Loucy (cell line): ENCODE results near the gene ZFHX3.

Experiments
- H2AFZ ChIP-seq: fragments of 200-600 bp; sonication (generic); 2 replicates; pipeline ENCODE4 v1.6.0; 2016; ENCODE audit warnings: antibody characterized with exemption, mild to moderate bottlenecking, low read length, moderate library complexity
- H3F3A ChIP-seq: fragments of 200-600 bp; 2 replicates; pipeline ENCODE4 v1.6.0; 2016; ENCODE audit warnings: antibody characterized with exemption, low read depth, mild to moderate bottlenecking
- H3K27me3 ChIP-seq: fragments of 200-600 bp; sonication (generic); 2 replicates; pipeline ENCODE4 v1.6.1; 2014; ENCODE audit warnings: low read length, mild to moderate bottlenecking; ENCODE audit not compliant: insufficient read depth, poor library complexity, severe bottlenecking
- H3K36me3 ChIP-seq: fragments of 200-600 bp; sonication (generic); 2 replicates; pipeline ENCODE4 v1.6.1; 2016; ENCODE audit warnings: low read length; ENCODE audit not compliant: insufficient read depth
- H3K4me1 ChIP-seq: fragments of 200-600 bp; sonication (generic); 2 replicates; pipeline ENCODE4 v1.5.1; 2014; ENCODE audit warnings: low read length, mild to moderate bottlenecking; ENCODE audit not compliant: insufficient read depth, poor library complexity, severe bottlenecking
- H3K4me2 ChIP-seq: fragments of 200-600 bp; sonication (generic); 2 replicates; pipeline ENCODE4 v1.6.0; 2014; ENCODE audit warnings: antibody characterized with exemption, low read length, low read depth, mild to moderate bottlenecking; ENCODE audit not compliant: poor library complexity, severe bottlenecking
- H3K4me3 ChIP-seq: fragments of 200-600 bp; sonication (generic); 2 replicates; pipeline ENCODE4 v1.5.1; 2014; ENCODE audit warnings: low read length, mild to moderate bottlenecking, mixed read lengths; ENCODE audit not compliant: poor library complexity, severe bottlenecking
- H3K79me2 ChIP-seq: fragments of 200-600 bp; sonication (generic); 2 replicates; pipeline ENCODE4 v1.6.1; 2014; ENCODE audit warnings: low read length; ENCODE audit not compliant: insufficient read depth
- H3K9ac ChIP-seq: fragments of 200-600 bp; sonication (generic); 2 replicates; pipeline ENCODE4 v1.6.0; 2014; ENCODE audit warnings: mild to moderate bottlenecking, low read depth, low read length, moderate library complexity; ENCODE audit not compliant: poor library complexity, severe bottlenecking
- H3K9me2 ChIP-seq: fragments of 200-600 bp; sonication (generic); replicated peaks from 2 replicates; pipeline ENCODE4 v1.6.1; 2016; ENCODE audit warnings: low read depth, low read length, mixed read lengths
- H3K9me3 ChIP-seq: fragments of 200-600 bp; sonication (generic); 2 replicates; pipeline ENCODE4 v1.6.1; 2014; ENCODE audit warnings: mild to moderate bottlenecking, antibody characterized with exemption, low read length, low read depth; ENCODE audit not compliant: insufficient read depth
- H4K20me1 ChIP-seq: fragments of 200-600 bp; sonication (generic); 2 replicates; pipeline ENCODE4 v1.6.0; 2014; ENCODE audit warnings: antibody characterized with exemption, low read length, mild to moderate bottlenecking; ENCODE audit not compliant: insufficient read depth, poor library complexity, severe bottlenecking
- CTCF ChIP-seq: fragments of 200-600 bp; sonication (generic); conservative IDR thresholded peaks from 2 replicates; pipeline ENCODE4 v1.5.1; 2014; ENCODE audit warnings: mild to moderate bottlenecking, antibody characterized with exemption, low read length
- EZH2phosphoT487 ChIP-seq: fragments of 200-600 bp; IDR thresholded peaks from 2 replicates; pipeline ENCODE4 v1.6.1; 2018; ENCODE audit warnings: antibody characterized with exemption, mild to moderate bottlenecking, moderate library complexity, borderline replicate concordance

ZFHX3 gene

GRCh38 chr16:73040136-73040535 lies 7.8 kb downstream of the ZFHX3 start:
- peak overlapping the region; percentile 28 for H3K9ac ChIP-seq
- H3K4me2 ChIP-seq, result no peak overlapping the region
- peaks cover 52% of the 10 kb centered on the region for H3K4me1 ChIP-seq
- no peaks in the 10 kb centered on the region for H4K20me1 ChIP-seq
- no peak overlapping the region for H3K4me3 ChIP-seq
- TF ChIP-seq EZH2phosphoT487, result no peak
- TF ChIP-seq CTCF, result no peak
- H3F3A ChIP-seq, result no peaks in the 10 kb centered on the region
- no peaks in the 10 kb centered on the region for H3K36me3 ChIP-seq
- no peaks in the 10 kb centered on the region for H3K9me2 ChIP-seq
- H3K9me3 ChIP-seq, result no peaks in the 10 kb centered on the region
- H3K27me3 ChIP-seq, result no peaks in the 10 kb centered on the region
- peaks cover 61% of the 10 kb centered on the region; the same call in 1 of the 2 replicates for H3K79me2 ChIP-seq
- no peak overlapping the region; the same call in 1 of the 2 replicates for H2AFZ ChIP-seq

- H3K9me3 ChIP-seq, result no peaks in the 10 kb centered on the region
- no peak for TF ChIP-seq CTCF
- no peak for TF ChIP-seq EZH2phosphoT487
- no peaks in the 10 kb centered on the region for H3K27me3 ChIP-seq
- no peaks in the 10 kb centered on the region for H4K20me1 ChIP-seq
- H3K4me3 ChIP-seq, result peak overlapping the region; percentile 53
- no peaks in the 10 kb centered on the region for H3K36me3 ChIP-seq
- peak overlapping the region; percentile 67 for H3K9ac ChIP-seq
- no peaks in the 10 kb centered on the region for H3K9me2 ChIP-seq
- peaks cover 65% of the 10 kb centered on the region for H3K4me1 ChIP-seq
- peaks cover 72% of the 10 kb centered on the region; the same call in 1 of the 2 replicates for H3K79me2 ChIP-seq
- peak overlapping the region; percentile 82 for H3K4me2 ChIP-seq
- no peak overlapping the region for H2AFZ ChIP-seq
- H3F3A ChIP-seq, result no peaks in the 10 kb centered on the region
Observed at GRCh38 chr16:73037845-73038570, 9.9 kb downstream of the ZFHX3 start.

- peak overlapping the region; percentile 82 for H3K4me2 ChIP-seq
- H4K20me1 ChIP-seq, result no peaks in the 10 kb centered on the region
- H3K4me1 ChIP-seq, result peaks cover 72% of the 10 kb centered on the region
- TF ChIP-seq CTCF, result no peak
- no peak for TF ChIP-seq EZH2phosphoT487
- H2AFZ ChIP-seq, result no peak overlapping the region
- no peaks in the 10 kb centered on the region for H3K9me2 ChIP-seq
- peak overlapping the region; percentile 53 for H3K4me3 ChIP-seq
- H3K36me3 ChIP-seq, result no peaks in the 10 kb centered on the region
- H3K9me3 ChIP-seq, result no peaks in the 10 kb centered on the region
- H3K27me3 ChIP-seq, result no peaks in the 10 kb centered on the region
- peaks cover 65% of the 10 kb centered on the region; the same call in 1 of the 2 replicates for H3K79me2 ChIP-seq
- H3F3A ChIP-seq, result no peaks in the 10 kb centered on the region
- H3K9ac ChIP-seq, result peak overlapping the region; percentile 67
Observed at GRCh38 chr16:73037331-73037745, 10.6 kb downstream of the ZFHX3 start.
